Measurements from ENCODE around the gene NRN1.

DNA sequence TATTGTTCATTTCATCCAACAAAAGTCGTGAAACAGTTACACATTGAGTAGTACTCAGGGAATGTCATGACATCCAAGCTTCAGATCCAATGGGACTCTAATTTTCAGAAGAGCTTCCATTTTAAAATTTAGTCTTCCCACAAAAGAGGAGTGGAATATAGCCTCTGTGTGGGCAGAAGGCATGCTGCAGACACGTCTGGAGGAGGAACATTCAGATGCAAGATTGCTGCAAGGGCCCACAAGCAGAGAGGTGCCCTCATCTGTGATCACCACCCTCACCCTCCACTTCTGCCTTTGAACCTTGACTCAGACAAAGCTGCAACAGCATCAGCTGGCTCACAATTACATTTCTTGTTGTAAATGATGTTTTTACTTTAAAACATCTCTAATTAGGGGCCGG is 29.9 kb downstream of the NRN1 start:
- TF ChIP-seq, protein P1, sequence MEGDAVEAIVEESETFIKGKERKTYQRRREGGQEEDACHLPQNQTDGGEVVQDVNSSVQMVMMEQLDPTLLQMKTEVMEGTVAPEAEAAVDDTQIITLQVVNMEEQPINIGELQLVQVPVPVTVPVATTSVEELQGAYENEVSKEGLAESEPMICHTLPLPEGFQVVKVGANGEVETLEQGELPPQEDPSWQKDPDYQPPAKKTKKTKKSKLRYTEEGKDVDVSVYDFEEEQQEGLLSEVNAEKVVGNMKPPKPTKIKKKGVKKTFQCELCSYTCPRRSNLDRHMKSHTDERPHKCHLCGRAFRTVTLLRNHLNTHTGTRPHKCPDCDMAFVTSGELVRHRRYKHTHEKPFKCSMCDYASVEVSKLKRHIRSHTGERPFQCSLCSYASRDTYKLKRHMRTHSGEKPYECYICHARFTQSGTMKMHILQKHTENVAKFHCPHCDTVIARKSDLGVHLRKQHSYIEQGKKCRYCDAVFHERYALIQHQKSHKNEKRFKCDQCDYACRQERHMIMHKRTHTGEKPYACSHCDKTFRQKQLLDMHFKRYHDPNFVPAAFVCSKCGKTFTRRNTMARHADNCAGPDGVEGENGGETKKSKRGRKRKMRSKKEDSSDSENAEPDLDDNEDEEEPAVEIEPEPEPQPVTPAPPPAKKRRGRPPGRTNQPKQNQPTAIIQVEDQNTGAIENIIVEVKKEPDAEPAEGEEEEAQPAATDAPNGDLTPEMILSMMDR (IDR thresholded peaks at IDR 0.05): no peak
- no peak for TF ChIP-seq POLR2A (IDR thresholded peaks at IDR 0.05)

Measured in lower leg skin (tissue), 3 donors.